Cardiac fibroblast (primary cell): Measurements from ENCODE around the gene KCNMB4.

Experiments
- DNase-seq, 2 donors: peaks; one replicate each; pipeline versions ENCODE4 v3.0.0 to v3.0.0-alpha.2; 2010; ENCODE audit warnings: low read depth in 2 of 2
- H3K4me3 ChIP-seq, 2 donors: replicated peaks in 1 of 2; 1 replicate in 1 of 2; 2 replicates in 1 of 2; pipeline ENCODE4 v1.5.1; 2011; ENCODE audit warnings: low read depth in 2 of 2, low read length in 2 of 2, mild to moderate bottlenecking in 2 of 2, moderate library complexity in 1 of 2
- CTCF ChIP-seq: IDR thresholded peaks from one replicate; pipeline ENCODE4 v1.5.1; 2011; ENCODE audit warnings: low read depth, mild to moderate bottlenecking, low read length, inconsistent platforms

KCNMB4 gene, protein sequence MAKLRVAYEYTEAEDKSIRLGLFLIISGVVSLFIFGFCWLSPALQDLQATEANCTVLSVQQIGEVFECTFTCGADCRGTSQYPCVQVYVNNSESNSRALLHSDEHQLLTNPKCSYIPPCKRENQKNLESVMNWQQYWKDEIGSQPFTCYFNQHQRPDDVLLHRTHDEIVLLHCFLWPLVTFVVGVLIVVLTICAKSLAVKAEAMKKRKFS

DNA sequence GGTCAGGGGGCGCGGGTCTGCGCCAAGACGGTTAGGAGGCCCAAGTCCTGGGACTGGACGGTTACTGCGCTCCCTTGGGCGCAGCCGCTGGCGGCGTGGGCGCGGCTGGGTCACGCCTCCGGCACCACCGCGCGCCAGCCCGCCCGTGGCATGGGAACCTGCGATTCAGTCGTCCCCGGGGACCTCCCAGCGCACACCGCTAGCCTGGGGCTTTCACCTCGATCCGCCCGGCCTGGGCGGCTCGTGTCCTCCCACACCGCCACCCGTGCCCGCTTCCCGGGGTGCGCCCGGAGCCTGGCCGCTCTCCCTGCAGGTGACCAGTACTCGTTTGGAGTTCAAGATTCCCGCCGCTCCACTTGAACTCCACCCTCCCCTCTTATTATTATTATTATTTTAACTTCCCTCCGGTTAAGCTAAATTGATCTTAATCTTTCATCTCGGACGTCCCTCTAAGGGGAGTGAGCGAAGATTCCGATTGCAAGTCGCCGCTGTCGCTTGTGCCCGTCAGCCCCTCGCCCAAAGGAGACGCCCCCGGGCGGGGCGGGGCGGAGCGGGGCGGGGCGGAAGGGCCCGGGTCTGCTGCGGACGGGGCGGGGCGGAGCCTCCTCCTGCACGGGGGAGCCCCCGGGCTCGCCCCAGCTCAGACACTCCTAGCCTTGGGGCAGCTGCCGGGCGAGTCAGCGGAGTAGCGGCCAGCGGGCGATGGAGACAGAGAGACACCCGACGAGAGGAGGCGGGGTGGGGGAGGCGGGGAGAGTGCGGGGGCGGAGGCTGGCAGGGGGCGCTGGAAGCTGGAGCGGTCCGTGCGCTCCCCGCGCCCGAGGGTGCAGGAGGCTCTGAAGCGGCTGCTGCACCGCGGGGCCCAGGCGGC, at the start of gene KCNMB4:
KCNMB4 (plus strand) TSS at position 643 of the 871 bp plus-strand sequence. CDS start 445 bp downstream, outside the sequence.
- TF ChIP-seq CTCF = no peak
- H3K4me3 ChIP-seq = peak within 1 kb of the TSS; percentile 75 to 79
- peak; percentile 37 to 73 for DNase-seq

DNA sequence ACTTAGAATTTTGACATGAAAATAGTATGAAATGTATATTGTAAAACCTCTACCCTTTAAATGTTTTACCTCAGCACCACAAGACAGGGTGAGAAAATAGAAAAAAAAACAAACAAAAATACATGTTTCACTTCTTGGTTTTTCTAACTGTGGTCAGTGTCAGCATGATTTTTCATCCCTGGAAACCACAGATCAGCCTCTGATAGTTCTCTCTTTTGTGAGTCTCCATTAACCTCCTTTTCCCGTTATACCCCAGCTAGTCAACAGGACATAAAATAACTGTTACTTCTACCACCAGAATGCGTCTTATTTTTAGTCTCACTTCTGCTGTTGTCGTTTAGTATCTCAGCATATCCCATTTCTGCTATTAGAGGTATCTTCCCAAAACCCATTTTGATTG, 48.3 kb upstream of the KCNMB4 start:
- TF ChIP-seq CTCF = no peak

DNA sequence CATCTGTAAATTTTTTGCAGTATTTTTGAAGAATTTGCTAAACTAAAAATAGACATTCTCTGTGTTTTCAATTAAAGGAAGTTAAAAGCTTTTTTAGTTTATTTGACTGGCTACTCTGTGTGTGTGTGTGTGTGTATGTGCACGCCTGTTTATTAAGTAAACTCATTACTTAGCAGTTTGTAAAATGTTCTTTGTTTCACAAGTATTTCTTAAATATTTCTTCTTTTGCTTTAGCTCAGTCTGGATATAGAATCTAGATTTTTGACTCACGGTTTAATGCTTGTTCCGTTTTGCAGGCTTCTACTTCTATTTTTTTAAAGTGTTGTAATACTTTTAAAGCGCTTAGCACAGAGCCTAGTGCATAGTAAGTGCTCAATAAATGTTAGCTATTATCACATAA, 46.5 kb upstream of the KCNMB4 start:
- DNase-seq = no peak
- no peak for TF ChIP-seq CTCF
- H3K4me3 ChIP-seq = no peak overlapping the region

More for the DNA sequence above, 48.3 kb upstream of the KCNMB4 start:
- DNase-seq = no peak
- no peak overlapping the region for H3K4me3 ChIP-seq

DNA sequence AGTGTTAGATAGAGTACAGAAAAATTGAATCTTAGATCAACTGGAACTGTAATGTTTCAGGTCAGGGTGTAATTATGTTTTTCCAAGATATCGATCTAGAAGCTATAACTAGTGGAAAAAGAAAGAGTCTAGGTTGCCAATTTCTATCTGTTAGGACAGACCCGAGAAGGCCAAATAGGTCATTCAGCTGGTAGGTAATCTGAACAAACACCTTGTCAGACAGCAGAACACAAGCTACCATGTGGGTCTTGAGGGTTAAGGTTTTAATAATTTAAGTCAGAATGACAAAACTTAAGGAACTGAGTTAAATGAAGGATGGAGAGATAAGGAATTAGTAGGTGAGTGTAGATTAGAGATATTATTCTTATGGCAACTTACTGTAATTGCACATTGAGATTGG, 44.9 kb upstream of the KCNMB4 start:
- DNase-seq = no peak
- no peak for TF ChIP-seq CTCF
- H3K4me3 ChIP-seq = no peak overlapping the region

DNA sequence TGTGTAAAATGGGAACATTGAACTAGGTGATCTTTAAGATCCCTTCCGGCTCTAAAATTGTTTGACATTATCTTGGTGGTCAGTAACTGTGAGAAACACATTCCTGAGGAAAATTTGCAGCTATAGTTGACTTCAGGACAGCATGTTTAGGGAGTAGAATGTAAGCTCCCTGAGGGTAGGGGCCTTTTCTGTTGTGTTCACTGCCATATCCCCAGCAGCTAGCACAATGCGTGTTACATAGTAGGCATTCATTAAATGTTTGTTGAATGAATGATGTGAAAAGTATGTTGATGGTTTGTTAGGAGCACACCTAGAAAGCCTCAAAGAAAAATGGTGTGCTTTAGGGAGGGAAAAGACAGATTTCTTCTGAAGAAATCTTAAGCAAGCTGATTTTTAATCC, 38.5 kb upstream of the KCNMB4 start:
- no peak overlapping the region for H3K4me3 ChIP-seq
- DNase-seq = peak in 1 of 2 donors; percentile 2
- no peak for TF ChIP-seq CTCF

GRCh38 chr12:70329728-70330127, 36.4 kb upstream of the KCNMB4 start:
- DNase-seq = no peak
- no peak for TF ChIP-seq CTCF
- no peak overlapping the region for H3K4me3 ChIP-seq
